Measurements from ENCODE around the gene EZH1.

Gene EZH1

DNA sequence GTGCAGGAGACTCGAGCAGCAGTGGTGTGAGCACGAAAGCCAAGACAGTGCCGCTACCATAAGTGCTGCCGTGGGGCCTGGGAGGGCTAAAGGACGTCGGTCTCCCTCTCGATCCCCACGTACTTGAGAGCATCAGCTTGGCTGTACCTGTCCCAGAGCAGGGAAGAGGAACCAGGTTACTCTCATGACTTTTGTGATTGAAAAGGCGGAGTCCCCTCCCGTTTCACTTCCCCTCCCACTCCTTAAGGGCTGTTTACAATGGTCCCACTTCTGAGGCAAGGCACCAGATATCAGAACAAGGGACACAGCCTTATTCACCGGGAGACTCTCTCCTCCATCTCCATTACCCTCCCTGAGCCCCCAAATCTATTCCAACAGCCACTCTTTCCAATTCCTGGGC is 42.4 kb downstream of the EZH1 start:
- TF ChIP-seq TAF1 (IDR thresholded peaks at IDR 0.05; ENCODE audit: borderline replicate concordance, low read depth, low read length) (no peak), POLR2A (IDR thresholded peaks at IDR 0.05; ENCODE audit: low read depth, low read length) (no peak), POLR2AphosphoS5 (IDR thresholded peaks at IDR 0.05; ENCODE audit: low read depth, low read length) (no peak)
- no peak for DNase-seq (ENCODE audit: insufficient read length)
- FAIRE-seq: peak; percentile 84

DNA sequence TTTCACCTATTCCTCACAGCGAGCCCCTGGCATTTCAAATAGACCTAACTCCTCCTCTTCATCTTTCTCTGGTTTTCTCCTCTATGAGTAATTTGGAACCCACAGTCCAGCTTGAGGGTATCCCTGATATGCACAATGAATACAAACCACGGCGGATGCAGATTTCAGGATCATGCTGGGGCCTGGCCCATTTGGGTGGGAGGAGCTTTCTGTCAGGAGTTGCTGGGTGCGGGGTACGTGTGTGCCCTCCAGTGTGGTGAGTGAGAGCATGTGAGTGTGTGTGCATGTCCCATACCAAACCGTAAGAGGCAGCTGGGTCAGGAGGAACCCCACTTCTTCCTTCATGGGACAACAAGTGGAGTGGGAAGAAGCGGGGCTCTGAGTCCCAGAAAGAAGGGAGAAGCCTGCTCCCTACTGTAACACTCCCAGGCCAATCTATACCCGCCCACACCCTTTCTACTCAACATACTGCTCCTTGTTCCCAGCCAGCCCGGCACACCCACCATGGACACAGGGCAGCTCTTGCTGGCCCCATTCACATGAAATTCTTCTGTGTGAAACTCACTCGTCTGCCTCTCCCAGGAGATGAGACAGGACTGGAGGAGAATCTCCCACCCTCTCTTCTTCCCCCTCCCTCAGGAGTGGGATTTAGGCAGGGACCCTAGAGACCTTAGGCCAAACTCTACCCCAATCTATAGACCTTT is 44.1 kb downstream of the EZH1 start:
- DNase-seq (ENCODE audit: insufficient read length) (no peak), FAIRE-seq (no peak)
- no peak for TF ChIP-seq POLR2AphosphoS5 (IDR thresholded peaks at IDR 0.05; ENCODE audit: low read depth, low read length)
- 0 out of 2 replicates have a peak, but pooled peaks have one; percentile 8 for TF ChIP-seq POLR2A (IDR thresholded peaks at IDR 0.05; ENCODE audit: low read depth, low read length)
- no peak for TF ChIP-seq TAF1 (IDR thresholded peaks at IDR 0.05; ENCODE audit: borderline replicate concordance, low read depth, low read length)

DNA sequence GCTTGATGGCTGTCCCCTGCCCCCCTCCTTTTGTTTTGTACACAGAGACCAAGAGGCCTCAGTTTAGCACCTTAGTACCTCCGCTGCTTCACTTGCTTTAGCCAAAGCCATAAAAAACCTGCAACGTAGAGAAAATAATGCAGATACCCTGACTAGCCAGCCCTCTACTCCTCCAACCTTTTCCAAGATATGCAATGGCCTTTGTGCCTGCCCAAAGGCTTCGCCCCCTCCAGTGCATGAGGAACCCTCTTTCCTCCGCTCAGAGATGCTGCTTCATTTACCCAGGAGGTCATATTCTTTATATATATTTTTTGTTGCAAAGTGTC is 45.5 kb downstream of the EZH1 start:
- FAIRE-seq (no peak), DNase-seq (ENCODE audit: insufficient read length) (no peak)
- TF ChIP-seq POLR2A (IDR thresholded peaks at IDR 0.05; ENCODE audit: low read depth, low read length) (no peak), TAF1 (IDR thresholded peaks at IDR 0.05; ENCODE audit: borderline replicate concordance, low read depth, low read length) (no peak), POLR2AphosphoS5 (IDR thresholded peaks at IDR 0.05; ENCODE audit: low read depth, low read length) (no peak)

DNA sequence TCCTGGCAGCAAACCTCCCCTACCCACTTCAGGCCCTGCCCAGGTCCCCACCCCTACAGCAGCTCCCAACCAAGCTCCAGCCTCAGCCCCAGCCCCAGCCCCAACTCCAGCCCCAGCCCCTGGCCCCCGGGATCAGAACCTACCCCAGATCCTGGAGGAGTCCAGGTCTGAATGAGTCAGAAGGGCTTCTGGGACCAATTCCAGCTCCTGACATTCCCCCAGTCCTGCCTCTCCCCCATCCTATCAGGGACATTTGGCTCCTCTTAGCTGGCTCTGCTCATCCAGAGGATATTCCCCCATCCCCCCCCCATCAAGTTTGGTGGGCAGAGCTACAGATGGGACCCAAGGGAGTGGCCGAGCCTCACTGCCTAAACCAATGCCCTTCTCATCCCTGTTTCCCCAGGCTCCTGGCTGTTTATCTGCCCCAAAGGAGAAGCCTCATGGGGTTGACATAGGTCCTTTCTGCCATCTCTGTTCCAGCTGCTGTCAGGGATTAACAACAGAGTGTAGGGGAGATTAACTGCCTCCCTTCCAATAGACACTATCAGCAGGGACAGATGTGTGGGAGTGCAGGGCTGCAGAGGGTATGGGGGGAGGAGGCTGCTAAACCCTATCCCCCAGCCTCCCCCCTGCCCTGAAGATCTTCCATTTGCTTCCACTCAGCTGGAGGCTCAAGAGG is 46.0 kb downstream of the EZH1 start:
- DNase-seq (ENCODE audit: insufficient read length): no peak
- TF ChIP-seq POLR2A (IDR thresholded peaks at IDR 0.05; ENCODE audit: low read depth, low read length) (no peak), TAF1 (IDR thresholded peaks at IDR 0.05; ENCODE audit: borderline replicate concordance, low read depth, low read length) (no peak), POLR2AphosphoS5 (IDR thresholded peaks at IDR 0.05; ENCODE audit: low read depth, low read length) (no peak)
- no peak for FAIRE-seq

DNA sequence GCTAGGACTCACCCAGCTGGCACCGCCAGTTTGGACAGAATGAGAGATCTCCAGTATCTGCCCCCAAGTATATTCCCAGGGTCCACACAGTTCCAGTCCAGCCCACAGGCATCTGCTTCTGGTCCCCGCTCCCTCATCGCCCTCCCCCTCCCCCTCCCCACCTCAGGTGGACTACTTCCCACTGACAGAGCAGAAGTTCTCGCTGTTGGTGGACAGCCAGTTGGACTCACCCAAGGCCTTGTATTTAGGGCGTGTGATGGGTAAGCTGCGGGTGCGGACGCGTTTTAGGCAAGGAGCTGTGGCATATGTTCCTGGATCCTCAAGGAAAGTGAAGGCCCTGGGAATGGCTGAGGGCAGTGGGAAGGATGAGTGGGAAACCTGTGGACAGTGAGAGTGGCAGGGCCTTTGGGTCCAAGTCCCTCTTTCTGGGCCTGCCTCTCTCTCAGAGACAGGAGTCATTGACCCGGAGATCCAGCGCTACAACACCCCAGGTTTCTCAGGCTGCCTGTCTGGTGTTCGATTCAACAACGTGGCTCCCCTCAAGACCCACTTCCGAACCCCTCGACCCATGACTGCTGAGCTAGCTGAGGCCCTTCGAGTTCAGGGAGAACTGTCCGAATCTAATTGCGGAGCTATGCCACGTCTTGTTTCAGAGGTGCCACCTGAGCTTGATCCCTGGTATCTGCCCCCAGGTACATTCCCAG is 47.6 kb downstream of the EZH1 start:
- no peak for DNase-seq (ENCODE audit: insufficient read length)
- TF ChIP-seq POLR2AphosphoS5 (IDR thresholded peaks at IDR 0.05; ENCODE audit: low read depth, low read length) (no peak), POLR2A (IDR thresholded peaks at IDR 0.05; ENCODE audit: low read depth, low read length) (no peak), TAF1 (IDR thresholded peaks at IDR 0.05; ENCODE audit: borderline replicate concordance, low read depth, low read length) (no peak)
- no peak for FAIRE-seq

DNA sequence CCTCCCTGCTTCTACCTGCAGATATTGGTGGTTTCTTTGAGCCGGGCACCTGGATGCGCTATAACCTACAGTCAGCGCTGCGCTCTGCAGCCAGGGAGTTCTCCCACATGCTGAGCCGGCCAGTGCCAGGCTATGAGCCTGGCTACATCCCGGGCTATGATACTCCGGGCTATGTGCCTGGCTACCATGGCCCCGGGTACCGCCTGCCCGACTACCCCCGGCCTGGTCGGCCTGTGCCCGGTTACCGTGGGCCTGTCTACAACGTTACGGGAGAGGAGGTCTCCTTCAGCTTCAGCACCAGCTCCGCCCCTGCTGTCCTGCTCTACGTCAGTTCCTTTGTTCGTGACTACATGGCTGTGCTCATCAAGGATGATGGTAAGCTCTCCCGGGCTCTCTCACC is 49.3 kb downstream of the EZH1 start:
- FAIRE-seq (no peak), DNase-seq (ENCODE audit: insufficient read length) (no peak)
- TF ChIP-seq TAF1 (IDR thresholded peaks at IDR 0.05; ENCODE audit: borderline replicate concordance, low read depth, low read length) (no peak), POLR2A (IDR thresholded peaks at IDR 0.05; ENCODE audit: low read depth, low read length) (no peak), POLR2AphosphoS5 (IDR thresholded peaks at IDR 0.05; ENCODE audit: low read depth, low read length) (no peak)

DNA sequence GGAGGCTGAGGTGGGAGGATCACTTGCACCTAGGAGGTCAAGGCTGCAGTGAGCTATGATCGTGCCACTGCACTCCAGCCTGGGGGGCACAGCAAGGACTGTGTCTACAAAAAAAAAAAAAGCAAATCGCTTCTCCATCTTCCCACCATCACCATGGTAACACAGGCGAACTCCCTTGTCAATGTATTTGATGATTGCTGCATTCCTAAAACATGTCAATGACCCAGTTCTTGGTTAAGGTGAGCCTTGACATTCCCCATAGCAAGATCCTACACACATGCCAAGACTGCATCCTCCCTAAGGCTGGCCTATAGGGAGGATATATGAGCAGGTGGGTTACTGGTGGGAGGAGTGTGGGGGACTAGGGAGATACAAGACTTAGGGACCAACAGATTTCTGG is 50.3 kb downstream of the EZH1 start:
- DNase-seq (ENCODE audit: insufficient read length): no peak
- FAIRE-seq: no peak

DNA sequence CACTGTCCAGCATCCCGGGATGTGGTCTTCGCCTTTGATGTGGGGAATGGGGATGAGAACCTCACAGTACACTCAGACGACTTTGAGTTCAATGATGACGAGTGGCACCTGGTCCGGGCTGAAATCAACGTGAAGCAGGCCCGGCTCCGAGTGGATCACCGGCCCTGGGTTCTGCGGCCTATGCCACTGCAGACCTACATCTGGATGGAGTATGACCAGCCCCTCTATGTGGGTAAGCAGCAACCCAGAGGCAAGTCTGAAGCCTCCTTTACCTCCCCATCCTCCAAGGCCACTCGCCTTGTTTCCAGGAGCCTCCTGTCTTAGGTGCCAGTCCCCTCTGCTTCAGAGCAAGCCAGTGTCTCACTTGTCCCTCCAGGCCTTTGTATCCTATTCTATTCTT is 52.4 kb downstream of the EZH1 start:
- FAIRE-seq: no peak
- peak; percentile 16 for DNase-seq (ENCODE audit: insufficient read length)

More for the DNA sequence above, 50.3 kb downstream of the EZH1 start:
- TF ChIP-seq POLR2A (IDR thresholded peaks at IDR 0.05; ENCODE audit: low read depth, low read length): no peak
- no peak for TF ChIP-seq POLR2AphosphoS5 (IDR thresholded peaks at IDR 0.05; ENCODE audit: low read depth, low read length)
- TF ChIP-seq TAF1 (IDR thresholded peaks at IDR 0.05; ENCODE audit: borderline replicate concordance, low read depth, low read length): no peak

DNA sequence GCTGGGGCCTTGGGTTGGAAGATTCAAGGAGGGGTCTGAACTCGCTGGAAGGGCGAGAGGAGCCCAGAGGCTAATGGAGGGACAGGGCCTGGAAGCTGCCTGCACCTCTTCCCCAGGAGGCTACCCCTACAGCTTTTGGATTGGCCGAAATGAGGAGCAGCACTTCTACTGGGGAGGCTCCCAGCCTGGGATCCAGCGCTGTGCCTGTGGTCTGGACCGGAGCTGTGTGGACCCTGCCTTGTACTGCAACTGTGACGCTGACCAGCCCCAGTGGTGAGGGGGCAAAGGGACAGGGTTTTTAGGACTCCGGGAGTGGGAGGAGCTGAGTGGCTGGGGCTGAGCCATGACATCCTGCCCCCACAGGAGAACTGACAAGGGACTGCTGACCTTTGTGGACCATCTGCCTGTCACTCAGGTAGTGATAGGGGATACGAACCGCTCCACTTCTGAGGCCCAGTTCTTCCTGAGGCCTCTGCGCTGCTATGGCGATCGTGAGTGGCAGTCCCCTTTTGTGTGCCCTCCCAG is 53.8 kb downstream of the EZH1 start:
- DNase-seq (ENCODE audit: insufficient read length): peak; percentile 18
- FAIRE-seq: no peak
- TF ChIP-seq POLR2AphosphoS5 (IDR thresholded peaks at IDR 0.05; ENCODE audit: low read depth, low read length) (no peak), TAF1 (IDR thresholded peaks at IDR 0.05; ENCODE audit: borderline replicate concordance, low read depth, low read length) (no peak), POLR2A (IDR thresholded peaks at IDR 0.05; ENCODE audit: low read depth, low read length) (no peak)

More for the DNA sequence above, 52.4 kb downstream of the EZH1 start:
- TF ChIP-seq TAF1 (IDR thresholded peaks at IDR 0.05; ENCODE audit: borderline replicate concordance, low read depth, low read length) (no peak), POLR2AphosphoS5 (IDR thresholded peaks at IDR 0.05; ENCODE audit: low read depth, low read length) (no peak), POLR2A (IDR thresholded peaks at IDR 0.05; ENCODE audit: low read depth, low read length) (no peak)

DNA sequence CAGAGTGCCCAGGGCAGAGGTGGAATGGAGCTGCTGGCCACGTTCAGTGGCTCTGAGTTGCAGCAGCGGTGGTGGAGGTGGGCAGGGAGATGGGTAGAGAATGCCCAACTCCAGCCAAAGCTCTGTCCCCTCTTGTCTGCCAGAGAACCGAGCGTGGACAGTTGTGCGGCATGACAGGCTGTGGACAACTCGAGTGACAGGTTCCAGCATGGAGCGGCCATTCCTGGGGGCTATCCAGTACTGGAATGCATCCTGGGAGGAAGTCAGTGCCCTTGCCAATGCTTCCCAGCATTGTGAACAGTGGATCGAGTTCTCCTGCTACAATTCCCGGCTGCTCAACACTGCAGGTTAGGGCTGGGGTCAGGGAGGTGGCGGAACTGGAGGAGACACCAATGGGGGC is 54.2 kb downstream of the EZH1 start:
- DNase-seq (ENCODE audit: insufficient read length): peak; percentile 8
- FAIRE-seq: no peak
- no peak for TF ChIP-seq POLR2A (IDR thresholded peaks at IDR 0.05; ENCODE audit: low read depth, low read length)
- TF ChIP-seq POLR2AphosphoS5 (IDR thresholded peaks at IDR 0.05; ENCODE audit: low read depth, low read length): no peak
- no peak for TF ChIP-seq TAF1 (IDR thresholded peaks at IDR 0.05; ENCODE audit: borderline replicate concordance, low read depth, low read length)

DNA sequence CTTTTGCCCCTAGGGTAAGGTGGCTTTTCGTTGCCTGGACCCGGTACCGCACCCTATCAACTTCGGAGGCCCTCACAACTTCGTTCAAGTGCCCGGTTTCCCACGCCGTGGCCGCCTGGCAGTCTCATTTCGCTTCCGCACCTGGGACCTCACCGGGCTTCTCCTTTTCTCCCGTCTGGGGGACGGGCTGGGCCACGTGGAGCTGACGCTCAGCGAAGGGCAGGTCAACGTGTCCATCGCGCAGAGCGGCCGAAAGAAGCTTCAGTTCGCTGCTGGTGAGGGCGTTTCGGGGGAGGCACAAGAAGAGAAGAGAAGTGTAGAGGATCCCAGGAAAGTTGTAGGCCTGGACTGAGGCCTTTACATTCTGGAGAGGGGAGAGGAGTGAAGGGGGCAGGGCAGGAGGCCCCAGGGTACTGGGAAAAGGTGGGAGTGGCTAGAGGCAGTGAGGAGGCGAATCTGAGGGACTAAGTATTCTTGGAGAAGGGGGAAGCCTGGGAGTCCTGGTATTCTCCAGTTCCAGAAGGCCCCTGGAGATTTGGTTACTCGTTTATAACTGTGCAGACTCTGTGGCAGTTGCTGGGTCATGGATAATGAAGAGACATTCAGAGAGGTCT is 57.0 kb downstream of the EZH1 start:
- no peak for FAIRE-seq
- no peak for DNase-seq (ENCODE audit: insufficient read length)
- TF ChIP-seq POLR2A (IDR thresholded peaks at IDR 0.05; ENCODE audit: low read depth, low read length): no peak
- no peak for TF ChIP-seq POLR2AphosphoS5 (IDR thresholded peaks at IDR 0.05; ENCODE audit: low read depth, low read length)
- no peak for TF ChIP-seq TAF1 (IDR thresholded peaks at IDR 0.05; ENCODE audit: borderline replicate concordance, low read depth, low read length)

All from GM12892 (cell line).